HG02678 (cell line): ENCODE data around the gene RBFOX1.

Experiments used
- ATAC-seq: cut with Tn5 transposase; IDR thresholded peaks from one replicate; pipeline ENCODE4 v1.9.1; 2021; ENCODE audit warnings: mild to moderate bottlenecking, moderate library complexity; ENCODE audit not compliant: unreplicated experiment

RBFOX1 gene

GRCh38 chr16:7366993-7367880 lies 34.6 kb downstream of the RBFOX1 start:
- no peak for ATAC-seq

DNA sequence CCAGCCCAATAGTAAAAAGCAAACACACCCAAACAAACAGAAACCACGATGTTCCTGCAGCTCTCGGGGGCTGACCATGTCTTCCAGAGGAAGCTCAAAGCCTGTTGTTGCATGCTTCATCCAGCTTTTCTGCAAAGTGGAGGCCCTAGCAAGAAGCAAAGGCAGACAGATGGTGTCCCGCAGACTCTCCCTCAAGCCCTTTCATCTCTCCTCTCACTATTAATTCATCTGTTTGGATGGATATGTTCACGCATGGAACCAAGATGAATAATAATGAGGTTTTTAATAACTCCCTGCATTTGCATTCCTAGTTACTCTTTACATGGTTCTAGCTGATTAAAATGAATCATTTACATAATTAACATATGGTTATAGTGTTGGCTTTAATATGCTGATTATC lies 36.6 kb downstream of the RBFOX1 start:
- ATAC-seq: no peak

GRCh38 chr16:7372095-7372494 lies 39.5 kb downstream of the RBFOX1 start:
- no peak for ATAC-seq

- no peak for ATAC-seq
Observed at GRCh38 chr16:7373776-7374175, 41.1 kb downstream of the RBFOX1 start.

DNA sequence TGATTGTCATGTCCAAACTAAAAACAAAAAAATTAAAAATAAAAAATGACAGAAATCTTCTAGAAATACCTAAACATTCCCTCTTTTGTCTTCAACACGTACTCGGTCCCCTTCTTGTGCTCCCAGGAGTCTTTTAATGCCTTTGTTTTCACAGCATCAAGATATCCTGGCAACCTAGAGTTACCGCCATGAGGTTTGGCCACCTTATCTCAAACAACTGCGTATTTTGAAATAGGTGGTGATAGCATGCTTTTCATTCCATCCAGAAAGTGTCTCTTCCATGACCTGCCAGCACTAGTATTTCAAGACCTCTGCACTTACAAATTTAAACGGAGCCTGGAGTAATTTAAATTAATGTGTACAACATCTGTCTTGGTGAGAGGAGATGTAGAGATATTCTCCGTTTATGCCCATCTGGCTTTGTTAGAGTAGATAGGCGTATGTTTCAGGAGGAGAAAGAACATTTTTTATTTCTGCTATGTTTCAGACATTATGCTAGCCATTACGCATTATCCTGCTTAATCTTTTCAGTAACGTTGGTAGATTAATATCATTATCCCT lies 42.0 kb downstream of the RBFOX1 start:
- no peak for ATAC-seq

- ATAC-seq: no peak
Observed at GRCh38 chr16:7376227-7376626, 43.6 kb downstream of the RBFOX1 start.

GRCh38 chr16:7377231-7377630 lies 44.6 kb downstream of the RBFOX1 start:
- no peak for ATAC-seq

- no peak for ATAC-seq
Observed at GRCh38 chr16:7378024-7378695, 45.5 kb downstream of the RBFOX1 start.

DNA sequence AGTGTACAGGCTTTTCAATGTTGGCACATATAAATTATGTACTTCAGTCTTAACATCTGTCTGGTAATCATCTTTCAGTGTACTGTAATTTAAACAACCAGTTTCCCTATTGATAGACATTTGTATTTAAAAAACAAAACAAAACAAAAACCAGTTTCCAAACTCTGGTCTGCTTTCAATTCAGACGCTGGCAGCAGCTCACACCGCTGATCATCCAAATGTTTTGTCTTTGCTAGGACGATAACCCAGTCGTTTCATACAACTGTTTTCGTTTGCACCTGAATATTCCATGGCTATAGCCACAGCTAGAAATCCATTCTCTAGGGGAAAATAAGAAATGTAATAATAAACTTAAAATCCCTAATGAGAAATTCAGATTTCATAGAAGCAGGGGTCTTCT lies 47.8 kb downstream of the RBFOX1 start:
- no peak for ATAC-seq

GRCh38 chr16:7380911-7381310 lies 48.3 kb downstream of the RBFOX1 start:
- no peak for ATAC-seq

- no peak for ATAC-seq
Observed at GRCh38 chr16:7381671-7382070, 49.0 kb downstream of the RBFOX1 start.

DNA sequence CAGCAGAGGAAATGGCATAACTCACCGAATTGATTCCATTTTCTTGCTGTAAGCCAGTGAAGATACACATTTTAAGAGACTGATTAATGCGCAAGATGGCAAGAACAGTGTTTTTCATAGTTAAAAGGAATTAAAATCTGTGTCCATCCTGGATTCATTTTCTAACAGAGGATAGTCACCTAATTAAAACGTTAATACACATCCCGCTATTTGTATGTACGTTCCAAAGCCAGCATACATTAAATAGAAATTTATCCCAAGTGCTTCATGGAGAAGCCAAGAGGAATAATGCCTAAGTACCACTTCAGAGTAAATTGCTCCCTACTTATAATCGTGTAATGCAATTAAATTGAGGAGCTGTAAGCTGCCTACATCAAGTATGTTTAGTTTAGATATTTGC lies 49.9 kb downstream of the RBFOX1 start:
- ATAC-seq: no peak

- ATAC-seq: no peak
Observed at GRCh38 chr16:7390974-7391373, 58.3 kb downstream of the RBFOX1 start.

DNA sequence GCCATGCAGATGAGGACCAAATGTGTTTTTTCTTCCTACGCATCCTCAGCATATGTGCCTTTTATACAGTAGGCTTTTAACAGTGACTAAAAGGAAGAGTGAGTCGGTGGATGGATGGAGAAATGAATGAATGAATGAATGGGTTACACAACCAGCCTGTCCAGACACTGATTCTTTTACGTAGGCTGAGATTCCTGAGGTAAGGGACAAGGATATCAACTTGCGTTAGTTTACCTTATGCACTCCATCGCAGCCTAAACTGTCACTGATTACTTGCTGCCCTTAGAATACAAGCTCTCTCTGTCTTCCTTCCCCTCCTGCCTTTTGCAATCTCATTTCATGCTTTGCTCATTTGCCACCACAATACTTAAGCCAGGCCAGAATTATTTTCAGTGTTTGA lies 59.0 kb downstream of the RBFOX1 start:
- ATAC-seq: no peak

DNA sequence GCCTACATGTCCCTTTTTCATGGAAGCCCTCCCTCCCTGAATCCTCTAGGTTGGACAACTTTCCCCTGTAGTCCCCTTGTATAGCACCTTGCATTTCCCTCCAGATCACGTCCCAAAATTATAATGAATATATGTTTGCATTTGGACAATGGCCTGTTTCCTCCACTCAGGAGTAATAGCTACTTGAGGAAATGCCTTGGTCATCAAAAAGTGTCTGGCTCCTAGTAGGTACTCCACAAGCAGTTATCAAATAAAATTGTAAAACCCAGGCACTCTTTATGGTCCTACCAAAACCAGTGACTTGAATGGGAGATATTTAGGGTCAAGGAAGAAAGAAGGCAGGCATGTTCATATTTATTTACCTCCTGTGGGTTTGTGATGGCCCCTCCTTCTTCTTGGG lies 59.6 kb downstream of the RBFOX1 start:
- ATAC-seq: no peak

DNA sequence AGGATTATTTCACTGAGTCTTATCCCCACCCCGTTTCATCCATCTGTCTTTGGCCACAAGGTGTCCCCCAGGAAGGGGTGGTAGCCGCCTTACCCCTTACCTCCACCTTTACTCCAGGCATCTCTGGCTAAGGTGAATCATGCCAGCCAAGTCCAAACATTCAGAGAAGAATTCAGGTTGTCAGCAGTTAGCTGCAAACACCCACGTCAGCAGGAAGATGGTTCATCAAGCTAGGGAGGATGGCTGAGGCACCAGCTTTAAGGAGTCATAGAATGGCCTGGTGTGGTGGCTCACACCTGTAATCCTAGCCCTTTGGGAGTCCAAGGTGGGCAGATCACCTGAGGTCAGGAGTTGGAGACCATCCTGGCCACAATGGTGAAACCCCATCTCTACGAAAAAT lies 61.0 kb downstream of the RBFOX1 start:
- ATAC-seq: no peak

DNA sequence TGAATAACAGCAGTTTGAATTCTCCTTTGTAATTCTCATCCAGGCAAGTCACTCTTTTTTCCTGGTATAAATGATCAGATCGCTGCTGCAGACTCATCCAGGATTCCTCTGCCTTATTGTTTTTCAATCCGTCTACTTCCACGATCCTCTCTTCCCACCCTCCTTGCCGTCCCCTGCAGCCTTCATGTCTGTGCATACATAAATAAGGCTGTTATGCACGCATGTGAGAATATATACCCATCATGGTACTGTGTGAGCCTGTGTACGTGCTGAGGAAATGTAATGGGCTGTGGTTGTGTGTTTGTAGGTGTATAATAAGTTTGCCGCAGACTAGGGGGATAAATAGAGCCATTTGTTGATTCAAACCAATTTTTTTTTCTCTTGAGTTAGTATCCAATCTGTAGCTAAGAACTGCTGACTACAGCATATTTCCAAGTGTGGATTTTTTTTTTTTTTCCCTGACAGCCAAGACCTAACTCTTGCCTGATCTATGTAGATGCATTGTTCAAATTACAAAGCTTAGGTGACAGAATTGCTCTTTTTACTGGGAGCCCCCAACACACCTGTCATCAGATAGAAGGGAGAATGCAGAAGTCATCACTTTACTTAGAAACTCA lies 62.2 kb downstream of the RBFOX1 start:
- ATAC-seq: no peak

- ATAC-seq: no peak
Observed at GRCh38 chr16:7397901-7398300, 65.3 kb downstream of the RBFOX1 start.

- no peak for ATAC-seq
Observed at GRCh38 chr16:7398536-7398935, 65.9 kb downstream of the RBFOX1 start.

- ATAC-seq: no peak
Observed at GRCh38 chr16:7399296-7399695, 66.7 kb downstream of the RBFOX1 start.

GRCh38 chr16:7400117-7400890 lies 67.7 kb downstream of the RBFOX1 start:
- no peak for ATAC-seq
